ENCODE data around the gene CASP8. TPM values are rescaled to one million over a fixed set of nuclear protein-coding genes. Genes with fewer than 3 reads are reported as not detected.
"Not testable (repeated sequence)": the region's sequence is repeated elsewhere in the genome, so short reads cannot be mapped to it uniquely, and the experiment has no call there.

Gene CASP8
- total RNA-seq, 2 experiments from 2014 or later, result 99.8 to 102 TPM

DNA sequence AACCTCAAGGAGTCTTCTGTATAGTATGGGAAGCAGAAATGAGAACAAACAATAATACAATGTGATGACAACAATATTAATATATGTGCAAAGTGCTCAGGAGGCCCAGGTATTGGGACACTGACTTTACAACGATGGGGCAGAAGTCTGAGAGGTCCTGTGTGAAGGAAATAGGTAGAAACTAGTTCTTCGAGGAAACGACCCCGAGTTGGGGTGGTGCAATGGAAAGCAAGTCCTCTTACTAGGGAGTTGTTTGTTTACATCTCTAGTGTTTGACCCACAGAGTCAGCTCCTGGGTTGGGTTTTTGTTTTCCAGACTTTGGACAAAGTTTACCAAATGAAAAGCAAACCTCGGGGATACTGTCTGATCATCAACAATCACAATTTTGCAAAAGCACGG lies 16.2 kb downstream of the CASP8 start:
- Mint-ChIP-seq H3K27me3 (no peaks in the 10 kb centered on the region), H3K27ac (no peak overlapping the region), H3K9me3 (peaks cover 4% of the 10 kb centered on the region), H3K4me1 (peaks cover 45% of the 10 kb centered on the region), H3K36me3 (ENCODE audit: low read depth) (peaks cover 89% of the 10 kb centered on the region), H3K4me3 (no peak overlapping the region)
- no peak for DNase-seq
- POLR2A ChIA-PET, result interaction anchor here (8.2 kb wide), 1 partner anchor 15 kb away, joined by 72 read pairs; the partner anchor contains the start of gene CASP8
- CTCF ChIA-PET, result interaction anchor here (1.2 kb wide), 1 partner anchor 44 kb away, joined by 5 read pairs; no protein-coding TSS in a partner anchor

DNA sequence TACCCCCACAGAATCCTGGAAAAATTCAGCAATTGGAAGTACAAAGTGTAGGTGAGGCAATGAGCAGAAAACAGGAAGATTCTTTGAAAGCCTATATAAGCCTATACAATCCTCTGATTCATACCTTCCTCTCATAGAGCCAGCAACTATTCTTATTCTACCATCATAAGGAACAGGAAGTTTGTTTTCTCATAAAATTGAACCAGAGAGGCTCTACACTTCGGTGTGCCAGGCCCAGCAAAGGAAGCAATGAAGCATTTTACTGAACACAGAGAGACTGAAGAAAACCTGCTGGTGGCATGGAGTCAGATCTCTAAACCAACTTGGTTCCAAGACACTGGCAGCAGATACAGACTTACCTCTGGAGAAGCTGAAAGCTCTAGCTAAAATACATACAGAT lies 18.7 kb downstream of the CASP8 start:
- Mint-ChIP-seq H3K27ac (peak overlapping the region; percentile 18), H3K4me3 (no peak overlapping the region), H3K9me3 (peaks cover 4% of the 10 kb centered on the region), H3K4me1 (peaks cover 24% of the 10 kb centered on the region), H3K27me3 (no peaks in the 10 kb centered on the region), H3K36me3 (ENCODE audit: low read depth) (peaks cover 65% of the 10 kb centered on the region)
- no peak for DNase-seq
- POLR2A ChIA-PET, result interaction anchor here (0.6 to 8.2 kb wide), 5 partner anchors 12 to 294 kb away, joined by 3 to 72 read pairs (median 4); partner anchors contain the start of gene CASP8
- CTCF ChIA-PET, result interaction anchor here (0.9 to 1.6 kb wide), 4 partner anchors 9 to 47 kb away, joined by 3 to 4 read pairs (median 3); no protein-coding TSS in a partner anchor

DNA sequence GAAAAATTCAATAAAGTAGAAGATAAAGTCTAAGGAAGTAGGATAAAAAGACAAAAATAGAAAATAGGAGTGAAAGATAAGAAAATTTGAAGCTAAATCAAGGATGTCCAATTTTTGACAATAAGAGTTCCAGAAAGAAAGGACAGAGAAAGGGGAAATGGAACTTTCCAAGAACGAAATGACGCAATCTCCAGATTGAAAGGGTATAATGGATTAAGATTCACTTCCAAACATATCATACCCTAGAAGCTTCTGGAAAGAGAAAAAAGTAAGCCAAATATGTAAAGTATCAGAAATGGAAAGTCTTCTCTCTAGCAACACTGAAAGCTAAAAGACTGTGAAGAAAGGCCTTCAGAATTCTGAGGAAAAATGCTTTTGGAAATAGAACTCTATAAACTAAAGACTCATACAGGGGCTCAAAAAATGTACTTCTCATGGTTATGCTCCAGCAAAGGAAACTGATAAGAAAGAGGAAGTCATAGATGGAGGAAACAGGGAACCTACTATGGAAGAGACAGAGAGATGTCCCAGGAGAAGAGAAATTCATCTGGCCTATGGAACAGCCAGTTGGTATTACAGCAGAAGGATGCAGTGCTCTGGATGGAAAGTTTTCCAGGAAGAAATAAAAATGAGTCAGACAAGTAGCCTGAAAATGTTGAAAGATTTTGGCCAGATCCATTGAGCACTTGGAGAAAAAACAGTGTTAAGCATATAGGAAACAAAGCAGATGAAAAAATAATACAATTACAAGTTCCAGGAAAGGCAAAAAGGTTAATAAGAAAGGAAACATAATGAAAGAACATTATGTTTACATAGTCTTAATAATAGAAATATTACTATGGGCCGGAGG lies 20.1 kb downstream of the CASP8 start:
- Mint-ChIP-seq H3K4me3 (no peak overlapping the region), H3K27ac (peak overlapping the region; percentile 3), H3K27me3 (no peaks in the 10 kb centered on the region), H3K9me3 (peaks cover 4% of the 10 kb centered on the region), H3K36me3 (ENCODE audit: low read depth) (peaks cover 61% of the 10 kb centered on the region), H3K4me1 (peaks cover 16% of the 10 kb centered on the region)
- POLR2A ChIA-PET, result interaction anchor here (1.6 to 8.2 kb wide), 3 partner anchors 9 to 19 kb away, joined by 5 to 72 read pairs (median 5); partner anchors contain the start of gene CASP8
- DNase-seq, result no peak
- CTCF ChIA-PET, result interaction anchor here (1.2 to 1.6 kb wide), 3 partner anchors 10 to 84 kb away, joined by 3 to 4 read pairs (median 3); no protein-coding TSS in a partner anchor

DNA sequence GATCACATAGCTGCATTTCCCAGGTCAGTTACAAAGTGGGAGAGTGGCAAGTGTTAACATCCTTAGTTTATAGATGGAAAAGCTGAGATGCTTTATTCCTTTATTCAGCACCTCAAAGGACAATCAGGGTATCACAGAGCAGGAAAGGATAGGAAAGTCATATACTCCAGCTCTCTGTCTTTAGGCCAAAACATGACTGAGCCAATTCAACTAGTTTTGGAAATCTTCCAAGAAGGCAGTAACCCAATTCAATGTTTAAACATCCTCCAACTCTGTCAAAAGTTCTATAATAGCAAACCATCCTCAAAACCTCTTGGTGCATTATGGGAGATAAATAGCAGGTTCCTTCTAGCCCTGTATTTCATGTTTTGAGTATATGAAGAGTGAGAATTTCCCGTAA lies 25.2 kb downstream of the CASP8 start:
- Mint-ChIP-seq H3K4me1 (peaks cover 2% of the 10 kb centered on the region), H3K27me3 (no peaks in the 10 kb centered on the region), H3K27ac (no peak overlapping the region), H3K36me3 (ENCODE audit: low read depth) (peaks cover 65% of the 10 kb centered on the region), H3K4me3 (no peak overlapping the region), H3K9me3 (peaks cover 14% of the 10 kb centered on the region)
- ChIA-PET POLR2A (interaction anchor here (0.9 to 1.0 kb wide), 2 partner anchors 17 to 24 kb away, joined by 4 read pairs; no protein-coding TSS in a partner anchor), CTCF (no interaction called here)
- no peak for DNase-seq

DNA sequence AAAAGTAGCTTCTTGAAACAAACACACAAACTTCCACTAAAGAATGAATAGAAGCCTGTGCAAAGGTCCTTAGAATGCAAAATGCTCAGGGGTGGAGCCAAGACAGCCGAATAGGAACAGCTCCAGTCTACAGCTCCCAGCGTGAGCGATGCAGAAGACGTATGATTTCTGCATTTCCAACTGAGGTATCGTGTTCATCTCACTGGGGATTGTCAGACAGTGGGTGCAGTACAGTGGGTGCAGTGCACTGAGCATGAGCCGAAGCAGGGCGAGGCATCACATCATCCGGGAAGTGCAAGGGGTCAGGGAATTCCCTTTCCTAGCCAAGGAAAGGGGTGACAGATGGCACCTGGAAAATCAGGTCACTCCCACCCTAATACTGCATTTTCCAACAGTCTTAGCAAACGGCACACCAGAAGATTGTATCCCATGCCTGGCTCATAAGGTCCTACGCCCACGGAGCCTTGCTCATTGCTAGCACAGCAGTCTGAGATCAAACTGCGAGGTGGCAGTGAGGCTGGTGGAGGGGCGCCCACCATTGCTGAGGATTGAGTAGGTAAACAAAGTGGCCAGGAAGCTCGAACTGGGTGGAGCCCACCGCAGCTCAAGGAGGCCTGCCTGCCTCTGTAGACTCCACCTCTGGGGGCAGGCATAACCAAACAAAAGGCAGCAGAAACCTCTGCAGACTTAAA lies 30.3 kb downstream of the CASP8 start:
- H3K27me3 Mint-ChIP-seq, H3K4me3 Mint-ChIP-seq, CTCF ChIA-PET, H3K4me1 Mint-ChIP-seq, DNase-seq, H3K27ac Mint-ChIP-seq: not testable (repeated sequence)
- Mint-ChIP-seq H3K9me3 (peaks cover 39% of the 10 kb centered on the region), H3K36me3 (ENCODE audit: low read depth) (peaks cover 79% of the 10 kb centered on the region)
- POLR2A ChIA-PET, result interaction anchor here (1.3 kb wide), 1 partner anchor 9 kb away, joined by 5 read pairs; no protein-coding TSS in a partner anchor

DNA sequence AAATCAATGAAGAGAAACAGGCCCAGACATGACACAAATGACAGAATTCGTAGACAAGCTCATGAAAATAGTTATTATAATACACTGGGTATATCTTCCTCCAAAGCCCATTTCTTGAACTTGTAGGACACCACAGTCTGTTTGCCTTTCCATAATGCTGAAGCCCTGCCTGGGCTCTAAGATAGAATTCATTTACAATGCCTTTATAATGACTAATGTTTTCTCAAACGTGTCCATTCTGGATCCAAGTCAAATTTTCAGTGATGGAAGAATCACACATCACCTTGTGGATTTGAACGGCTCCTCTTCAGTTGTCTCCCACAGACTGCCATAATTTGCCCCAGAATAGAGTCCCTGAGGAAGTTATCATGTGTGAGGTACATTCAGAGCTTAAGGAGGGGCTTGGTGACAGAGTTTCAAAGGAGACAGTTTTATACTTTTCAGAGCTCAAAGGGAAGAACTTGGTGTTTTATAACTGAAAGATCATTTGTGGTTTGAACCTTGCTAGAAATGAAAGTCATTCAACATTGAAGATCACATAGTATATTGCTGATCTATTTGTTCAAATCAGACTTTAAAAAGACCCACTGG lies 38.2 kb downstream of the CASP8 start:
- ChIA-PET POLR2A (no interaction called here), CTCF (interaction anchor here (0.6 to 1.2 kb wide), 3 partner anchors 9 to 609 kb away, joined by 3 read pairs; no protein-coding TSS in a partner anchor)
- Mint-ChIP-seq H3K27me3 (no peaks in the 10 kb centered on the region), H3K9me3 (peaks cover 41% of the 10 kb centered on the region), H3K36me3 (ENCODE audit: low read depth) (peaks cover 63% of the 10 kb centered on the region), H3K27ac (no peak overlapping the region), H3K4me1 (no peaks in the 10 kb centered on the region), H3K4me3 (no peak overlapping the region)
- no peak for DNase-seq

DNA sequence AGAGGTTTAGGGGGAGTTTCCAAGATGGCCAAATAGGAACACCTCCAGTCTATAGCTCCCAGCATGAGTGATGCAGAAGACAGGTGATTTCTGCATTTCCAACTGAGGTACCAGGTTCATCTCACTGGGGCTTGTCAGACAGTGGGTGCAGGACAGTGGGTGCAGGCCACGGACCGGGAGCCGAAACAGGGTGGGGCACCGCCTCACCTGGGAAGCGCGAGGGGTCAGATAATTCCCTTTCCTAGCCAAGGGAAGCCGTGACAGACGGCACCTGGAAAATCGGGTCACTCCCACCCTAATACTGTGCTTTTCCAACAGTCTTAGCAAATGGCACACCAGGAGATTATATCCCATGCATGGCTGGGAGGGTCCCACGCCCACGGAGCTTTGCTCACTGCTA lies 39.6 kb downstream of the CASP8 start:
- peaks cover 36% of the 10 kb centered on the region for H3K9me3 Mint-ChIP-seq
- POLR2A ChIA-PET, result not testable (repeated sequence)
- CTCF ChIA-PET, result interaction anchor here (1.3 kb wide), 1 partner anchor 20 kb away, joined by 3 read pairs; no protein-coding TSS in a partner anchor

DNA sequence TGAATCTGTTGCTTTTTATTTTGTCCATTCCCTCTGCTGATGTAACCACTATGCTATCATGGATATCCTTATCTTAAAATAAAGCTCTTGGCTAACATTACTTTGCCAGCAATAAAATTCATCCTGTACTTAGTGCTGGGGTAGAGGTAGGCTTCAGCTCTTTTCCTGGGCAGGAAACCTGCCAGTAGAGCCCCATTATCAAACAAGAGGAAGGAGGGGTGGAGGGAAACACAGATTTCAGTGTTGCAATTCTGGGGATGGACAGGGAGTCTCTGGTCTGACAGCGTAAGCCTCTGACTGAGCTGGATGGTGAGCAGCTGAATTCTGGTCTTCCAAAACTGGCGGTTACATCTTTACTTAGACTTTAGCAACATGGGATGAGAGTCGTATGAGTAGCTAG lies 47.5 kb downstream of the CASP8 start:
- ChIA-PET POLR2A (interaction anchor here (0.6 kb wide), 1 partner anchor 234 kb away, joined by 3 read pairs; no protein-coding TSS in a partner anchor), CTCF (no interaction called here)
- Mint-ChIP-seq H3K4me1 (no peaks in the 10 kb centered on the region), H3K27me3 (no peaks in the 10 kb centered on the region), H3K36me3 (ENCODE audit: low read depth) (peaks cover 65% of the 10 kb centered on the region), H3K4me3 (no peak overlapping the region), H3K9me3 (peaks cover 13% of the 10 kb centered on the region), H3K27ac (no peak overlapping the region)
- DNase-seq, result no peak

More for the DNA sequence above, 39.6 kb downstream of the CASP8 start:
- H3K36me3 Mint-ChIP-seq (ENCODE audit: low read depth), result peaks cover 74% of the 10 kb centered on the region
- not testable (repeated sequence) for H3K27ac Mint-ChIP-seq, H3K4me3 Mint-ChIP-seq, H3K27me3 Mint-ChIP-seq, DNase-seq, H3K4me1 Mint-ChIP-seq

DNA sequence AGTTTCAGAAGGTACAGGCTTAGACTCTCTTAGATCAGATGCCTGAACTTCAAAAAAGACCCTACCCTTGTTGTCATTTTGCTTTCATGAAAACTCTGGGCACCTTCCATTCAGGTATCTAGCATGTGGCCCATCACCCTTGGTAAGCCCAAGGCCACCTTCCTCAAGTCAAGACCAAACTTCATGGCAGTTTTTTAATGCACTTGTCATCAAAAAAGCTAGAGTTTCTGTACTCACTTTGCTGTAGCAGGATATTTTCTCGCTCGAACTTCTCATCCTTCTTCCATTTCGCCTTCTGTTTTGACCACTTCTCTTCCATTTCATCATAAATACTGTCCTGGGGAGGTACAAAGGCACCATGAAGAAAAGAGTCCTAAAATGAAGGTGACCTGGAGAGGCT lies 48.6 kb downstream of the CASP8 start:
- no peak for DNase-seq
- no peaks in the 10 kb centered on the region for H3K27me3 Mint-ChIP-seq
- H3K36me3 Mint-ChIP-seq (ENCODE audit: low read depth), result peaks cover 66% of the 10 kb centered on the region
- CTCF ChIA-PET, result no interaction called here
- H3K4me3 Mint-ChIP-seq, result no peak overlapping the region
- H3K4me1 Mint-ChIP-seq, result no peaks in the 10 kb centered on the region
- POLR2A ChIA-PET, result interaction anchor here (0.8 kb wide), 1 partner anchor 74 kb away, joined by 3 read pairs; no protein-coding TSS in a partner anchor
- H3K27ac Mint-ChIP-seq, result no peak overlapping the region
- peaks cover 22% of the 10 kb centered on the region for H3K9me3 Mint-ChIP-seq

DNA sequence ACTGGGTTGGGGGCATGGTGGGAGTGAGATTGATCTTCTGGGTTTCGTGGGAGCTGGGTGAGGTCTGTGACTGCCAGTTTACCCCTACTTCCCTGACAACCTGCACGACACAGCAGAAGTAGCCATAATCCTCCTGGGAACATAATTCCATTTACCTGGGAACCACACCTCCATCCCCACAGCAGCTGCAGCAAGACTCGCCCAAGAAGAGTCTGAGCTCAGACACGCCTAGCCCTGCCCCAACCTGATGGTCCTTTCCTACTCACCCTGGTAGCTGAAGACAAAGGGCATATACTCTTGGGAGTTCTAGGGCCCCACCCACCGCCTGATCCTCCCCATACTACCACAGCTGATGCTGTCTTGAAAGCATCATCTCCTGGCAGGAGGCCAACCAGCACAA lies 53.0 kb downstream of the CASP8 start:
- no peak overlapping the region for H3K4me3 Mint-ChIP-seq
- DNase-seq, result no peak
- H3K36me3 Mint-ChIP-seq (ENCODE audit: low read depth), result peaks cover 52% of the 10 kb centered on the region
- ChIA-PET POLR2A (no interaction called here), CTCF (no interaction called here)
- H3K9me3 Mint-ChIP-seq, result peaks cover 29% of the 10 kb centered on the region
- H3K27ac Mint-ChIP-seq, result no peak overlapping the region
- H3K27me3 Mint-ChIP-seq, result no peaks in the 10 kb centered on the region
- no peaks in the 10 kb centered on the region for H3K4me1 Mint-ChIP-seq

DNA sequence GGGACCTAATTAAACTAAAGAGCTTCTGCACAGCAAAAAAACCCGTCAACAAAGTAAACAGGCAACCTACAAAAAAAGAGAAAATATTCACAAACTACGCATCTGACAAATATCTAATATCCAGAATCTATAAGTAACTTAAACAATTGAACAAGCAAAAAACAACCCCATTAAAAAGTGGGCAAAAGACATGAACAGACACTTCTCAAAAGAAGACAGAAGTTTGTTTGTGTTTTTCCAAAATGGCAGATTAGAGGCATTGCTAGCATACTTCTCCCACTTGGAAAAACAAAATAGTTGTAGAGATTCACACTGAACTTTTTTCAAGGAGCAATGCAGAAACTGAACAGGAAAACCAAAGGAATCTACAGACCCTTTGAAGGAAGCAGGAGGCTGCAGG lies 59.2 kb downstream of the CASP8 start:
- DNase-seq, result no peak
- no peak overlapping the region for H3K27ac Mint-ChIP-seq
- no peaks in the 10 kb centered on the region for H3K4me1 Mint-ChIP-seq
- ChIA-PET POLR2A (no interaction called here), CTCF (no interaction called here)
- H3K4me3 Mint-ChIP-seq, result no peak overlapping the region
- H3K27me3 Mint-ChIP-seq, result no peaks in the 10 kb centered on the region
- peaks cover 41% of the 10 kb centered on the region for H3K36me3 Mint-ChIP-seq (ENCODE audit: low read depth)
- H3K9me3 Mint-ChIP-seq, result peaks cover 40% of the 10 kb centered on the region

DNA sequence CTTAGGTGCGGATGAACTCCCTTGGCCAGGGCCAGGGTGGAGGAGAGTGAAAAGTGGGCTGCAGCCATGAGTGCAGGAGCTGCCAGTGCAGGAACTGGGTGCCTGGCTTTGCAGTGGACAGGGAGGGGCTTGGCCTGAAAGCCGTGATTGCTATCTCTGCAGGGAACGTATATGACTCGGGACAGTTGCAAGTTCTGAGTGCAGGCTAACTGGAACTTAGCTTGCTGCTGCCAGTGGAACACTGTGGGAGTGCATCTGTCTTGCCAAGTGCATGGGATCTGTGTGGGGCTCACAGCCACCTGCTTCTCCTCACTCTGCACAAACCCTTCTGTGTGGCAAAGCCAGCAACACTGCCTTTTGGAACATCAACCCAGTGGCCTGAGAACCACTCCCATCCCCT lies 59.9 kb downstream of the CASP8 start:
- Mint-ChIP-seq H3K36me3 (ENCODE audit: low read depth) (peaks cover 42% of the 10 kb centered on the region), H3K27me3 (no peaks in the 10 kb centered on the region), H3K9me3 (peaks cover 35% of the 10 kb centered on the region), H3K4me3 (no peak overlapping the region), H3K27ac (no peak overlapping the region), H3K4me1 (no peaks in the 10 kb centered on the region)
- ChIA-PET CTCF (no interaction called here), POLR2A (no interaction called here)
- no peak for DNase-seq

DNA sequence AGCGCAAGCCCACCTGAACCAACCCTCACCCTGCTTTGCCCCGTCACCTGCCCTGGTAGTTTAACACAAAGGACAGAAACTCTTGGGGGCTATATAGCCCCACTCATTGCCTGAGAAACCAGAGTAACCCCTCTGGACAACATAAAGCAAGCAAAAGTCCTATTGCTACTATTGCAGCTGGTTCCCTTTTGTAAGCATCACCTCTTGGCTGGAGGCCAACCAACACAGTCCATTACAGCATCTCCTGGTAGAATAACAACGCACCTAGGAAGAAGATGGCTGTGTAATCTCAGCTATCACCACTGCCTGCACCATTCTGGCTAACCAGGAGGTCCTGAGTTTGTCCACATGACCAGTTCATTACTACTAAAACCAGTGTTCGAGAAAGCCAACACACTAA lies 60.4 kb downstream of the CASP8 start:
- CTCF ChIA-PET, result no interaction called here
- Mint-ChIP-seq H3K27ac (no peak overlapping the region), H3K4me3 (no peak overlapping the region), H3K36me3 (ENCODE audit: low read depth) (peaks cover 46% of the 10 kb centered on the region), H3K9me3 (peaks cover 35% of the 10 kb centered on the region), H3K4me1 (no peaks in the 10 kb centered on the region), H3K27me3 (no peaks in the 10 kb centered on the region)
- POLR2A ChIA-PET, result no interaction called here
- no peak for DNase-seq

Data from activated CD4-positive, alpha-beta memory T cell treated with anti-CD3 and anti-CD28 coated beads, Interleukin-2, amount 10 ng/mL, durations not matched to agents 7 days and 5 days (primary cell).